ENCODE results near the gene TMEM119.

TMEM119 gene, protein sequence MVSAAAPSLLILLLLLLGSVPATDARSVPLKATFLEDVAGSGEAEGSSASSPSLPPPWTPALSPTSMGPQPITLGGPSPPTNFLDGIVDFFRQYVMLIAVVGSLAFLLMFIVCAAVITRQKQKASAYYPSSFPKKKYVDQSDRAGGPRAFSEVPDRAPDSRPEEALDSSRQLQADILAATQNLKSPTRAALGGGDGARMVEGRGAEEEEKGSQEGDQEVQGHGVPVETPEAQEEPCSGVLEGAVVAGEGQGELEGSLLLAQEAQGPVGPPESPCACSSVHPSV

DNA sequence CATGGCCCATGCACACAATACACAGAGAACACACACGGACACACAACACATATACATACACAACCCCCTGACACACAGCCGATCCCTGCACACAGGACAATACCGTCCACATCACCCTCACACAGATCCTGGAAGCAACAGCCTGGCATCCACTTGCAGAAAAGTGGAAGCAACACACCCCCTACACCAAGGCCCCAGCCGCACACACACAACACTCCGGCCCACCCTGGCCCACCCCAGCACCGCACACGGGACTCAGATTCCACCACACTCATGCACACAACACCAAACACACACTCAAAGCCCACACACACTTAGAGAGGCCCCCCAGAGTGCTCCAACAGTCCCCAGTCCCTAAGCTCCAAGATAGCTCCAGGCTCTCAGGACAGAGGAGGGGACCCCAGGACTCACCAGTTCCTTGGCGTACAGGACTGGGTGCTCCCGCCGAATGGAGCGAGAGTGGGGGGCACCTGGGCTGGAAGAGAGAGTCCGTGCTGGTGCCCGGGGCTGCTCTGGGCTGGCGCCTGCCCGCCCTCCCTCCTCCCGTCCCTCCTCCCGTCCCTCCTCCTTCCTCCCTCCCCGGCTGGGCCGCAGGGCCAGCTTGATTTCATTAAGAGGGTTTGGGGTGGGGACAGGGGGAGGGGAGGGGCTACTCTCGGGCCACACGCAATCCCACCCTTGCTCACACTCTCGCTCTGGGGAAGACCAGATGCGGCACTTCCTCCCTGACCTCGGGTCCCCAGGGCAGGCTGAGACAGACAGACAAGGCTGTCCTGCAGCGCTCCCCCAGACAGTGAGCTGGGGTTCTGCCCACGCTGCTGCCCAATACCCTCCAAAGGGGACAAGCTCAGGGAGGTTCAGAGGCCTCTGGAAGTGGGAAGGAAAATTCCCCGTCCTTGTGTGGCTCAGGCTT is at the start of gene TMEM119:
TMEM119 (minus strand) TSS at position 526 of the 913 bp plus-strand sequence. CDS start 5,701 bp downstream, outside the sequence.
- no peak for DNase-seq (ENCODE audit: low read depth in 2 of 2)

DNA sequence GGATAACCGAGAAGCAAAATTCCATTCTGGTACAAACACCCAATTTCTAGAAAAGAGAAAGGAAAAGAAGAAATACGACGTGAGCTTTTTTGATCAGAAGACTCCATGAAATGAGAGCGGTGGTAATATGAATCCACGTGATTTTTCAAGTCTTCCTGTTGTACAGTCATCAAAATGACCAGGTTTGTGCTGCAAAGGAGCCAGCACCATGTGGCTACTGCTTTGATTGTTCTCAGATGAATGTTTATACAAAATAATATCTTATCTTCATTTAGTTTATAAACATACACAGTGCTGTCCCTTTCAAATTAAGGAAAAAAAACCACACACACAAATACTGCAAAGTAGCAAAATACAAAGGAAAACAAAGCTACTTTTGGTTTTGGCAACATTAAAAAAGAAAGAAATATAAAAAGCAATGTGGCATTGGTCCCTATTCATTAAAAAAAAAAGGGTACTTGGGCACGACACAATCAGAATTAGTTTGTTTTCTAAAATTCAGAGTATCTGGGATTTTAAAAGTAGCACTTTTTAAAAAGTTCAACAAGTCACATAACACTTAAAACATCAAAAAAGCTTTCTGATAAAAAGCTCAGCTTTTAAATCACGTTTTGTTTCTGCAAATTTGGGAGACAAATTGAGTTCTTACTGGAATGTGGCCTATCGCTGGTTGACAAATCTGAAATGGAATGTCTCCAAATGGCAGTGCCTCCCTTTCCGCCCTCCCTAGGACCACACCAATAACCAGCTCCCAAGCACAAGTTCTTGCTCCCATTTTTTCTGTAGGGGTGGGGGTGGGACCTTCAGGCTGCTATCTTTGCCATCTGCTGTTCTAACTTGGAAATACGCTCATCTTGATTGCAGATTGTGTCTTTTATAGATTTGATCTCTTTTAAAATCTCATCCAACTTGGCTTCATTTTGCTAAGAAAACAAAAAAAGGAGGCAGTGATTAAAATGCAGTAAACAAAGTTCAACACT is 49.0 kb upstream of the TMEM119 start:
- DNase-seq (ENCODE audit: low read depth in 2 of 2) = no peak

DNA sequence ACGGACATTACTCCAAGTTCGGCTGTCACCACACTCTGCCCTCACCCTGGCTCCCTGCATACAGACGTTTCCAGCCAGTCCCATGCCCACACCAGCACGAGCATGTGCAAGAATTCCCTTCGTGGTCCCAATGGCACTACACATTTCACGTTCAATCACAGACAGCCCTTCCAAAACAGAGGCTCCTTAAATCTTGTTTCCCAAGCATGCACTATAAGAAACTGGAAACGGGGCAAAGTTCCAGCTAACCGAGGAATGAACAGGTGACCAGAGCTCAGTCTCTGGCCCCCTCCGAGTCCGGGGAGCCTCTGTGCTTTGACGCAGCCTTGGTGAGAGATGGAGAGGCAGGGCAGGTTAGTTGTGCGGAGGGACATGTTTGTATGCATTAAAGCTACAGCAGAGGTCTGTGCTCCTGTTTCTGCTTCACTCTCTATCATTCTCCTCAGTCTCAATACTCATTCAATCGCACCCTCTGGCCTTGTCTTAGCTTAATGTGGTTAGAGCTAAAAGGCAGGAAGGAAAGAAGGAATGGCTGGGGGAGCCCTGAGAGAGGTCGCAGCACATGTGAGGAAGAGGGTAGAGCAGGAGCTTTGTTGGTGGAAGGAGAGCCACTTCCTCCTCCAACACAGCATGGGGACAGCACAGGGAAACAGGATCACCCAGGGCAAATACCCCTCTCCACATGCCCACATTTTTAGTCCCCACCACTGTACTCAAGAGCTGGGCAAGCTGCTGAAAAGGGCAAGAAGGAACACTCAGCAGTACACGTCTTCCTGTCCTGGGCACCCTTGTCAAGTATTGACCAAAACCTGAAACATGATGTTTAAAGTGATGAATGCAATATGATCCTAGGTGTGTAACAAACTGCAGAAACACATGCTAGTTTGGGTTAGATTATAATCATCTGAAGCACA is 48.1 kb upstream of the TMEM119 start:
- no peak for DNase-seq (ENCODE audit: low read depth in 2 of 2)

DNA sequence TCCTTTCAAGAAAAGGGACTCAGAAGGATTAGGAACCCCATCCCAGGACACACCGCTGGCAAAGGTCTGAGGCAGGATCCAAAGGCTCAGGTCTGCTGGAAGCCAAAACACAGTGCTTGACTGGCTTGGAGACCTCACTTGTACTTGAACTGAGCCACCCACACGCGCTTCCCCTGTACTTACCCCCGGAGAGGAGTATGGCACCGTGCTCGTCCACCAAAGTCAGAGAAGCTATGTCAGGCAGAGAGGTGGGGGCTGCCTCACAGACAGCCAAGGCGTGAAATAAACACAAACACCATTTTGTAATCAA is 46.9 kb upstream of the TMEM119 start:
- DNase-seq (ENCODE audit: low read depth in 2 of 2) = no peak

DNA sequence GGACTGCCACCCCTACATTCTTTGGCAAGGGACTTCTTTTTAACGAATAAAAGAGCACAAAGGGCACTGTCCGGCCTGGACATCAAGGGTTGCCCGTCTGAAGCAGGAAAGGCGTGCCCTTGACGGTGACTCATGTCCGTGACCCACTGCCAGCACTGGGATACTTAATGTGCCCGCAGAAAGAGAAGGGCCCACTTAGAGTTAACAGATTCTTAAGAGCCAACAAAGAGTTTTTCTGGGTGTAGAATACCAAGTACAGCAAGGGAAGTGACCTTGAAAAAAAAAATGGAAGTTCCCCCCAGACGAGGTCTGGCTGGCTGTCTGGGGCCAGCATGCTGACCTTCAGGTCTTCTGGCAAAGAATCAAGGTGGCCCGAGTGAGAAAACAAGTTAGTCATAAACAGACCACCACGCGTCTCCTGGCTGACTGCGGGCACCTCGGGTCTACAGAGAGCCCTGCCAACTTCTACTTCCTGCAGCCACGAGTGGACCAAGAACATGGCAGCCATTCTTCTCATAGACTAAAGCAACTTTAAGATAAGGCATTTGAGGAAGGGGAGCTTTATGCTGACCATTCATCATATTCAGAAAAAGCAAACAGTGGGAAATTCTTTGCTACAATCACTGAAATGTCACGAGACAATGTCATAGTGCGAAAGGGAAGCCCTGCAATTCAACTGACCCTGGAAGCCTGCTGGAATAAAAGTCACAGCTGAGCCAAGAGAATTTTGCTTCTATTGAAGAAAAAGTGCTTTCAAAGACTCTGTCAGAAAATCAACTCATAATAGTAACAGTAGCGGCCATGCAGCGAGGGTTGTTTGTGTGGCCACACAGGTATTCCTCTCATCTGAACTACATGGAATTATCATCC is 46.3 kb upstream of the TMEM119 start:
- no peak for DNase-seq (ENCODE audit: low read depth in 2 of 2)

DNA sequence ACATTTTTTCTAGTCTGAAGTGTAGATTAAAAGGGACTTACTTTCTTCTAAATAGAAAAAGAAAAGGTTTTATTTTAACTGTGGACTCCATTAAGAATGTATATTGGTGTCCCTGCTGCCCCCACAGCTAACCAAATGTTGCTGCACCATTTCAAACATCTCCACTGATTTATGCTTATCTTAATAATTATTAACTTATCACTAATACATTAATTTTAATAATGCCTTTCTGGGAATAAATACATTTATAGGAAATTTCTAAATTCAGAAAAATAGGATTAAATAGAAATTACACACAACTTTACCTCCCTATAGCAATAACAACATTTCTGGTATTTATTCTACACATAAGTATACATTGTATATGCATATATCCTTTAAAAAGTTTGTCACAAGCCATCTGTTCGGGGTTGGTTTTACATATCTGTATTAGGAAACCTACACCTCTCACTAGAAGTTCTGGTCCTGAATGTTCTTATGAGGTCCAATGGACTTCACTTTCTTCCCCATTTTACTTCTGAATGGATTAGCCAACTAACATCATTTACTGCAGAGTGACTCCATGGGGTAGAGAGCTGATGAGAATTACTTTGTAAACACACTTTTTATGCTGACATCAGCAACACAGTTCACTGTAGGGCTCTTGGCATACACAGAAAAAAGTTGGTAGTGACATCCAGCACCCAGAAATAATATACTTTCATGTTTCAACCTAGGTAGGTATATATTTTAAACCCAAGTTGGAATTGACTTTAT is 45.2 kb upstream of the TMEM119 start:
- no peak for DNase-seq (ENCODE audit: low read depth in 2 of 2)

DNA sequence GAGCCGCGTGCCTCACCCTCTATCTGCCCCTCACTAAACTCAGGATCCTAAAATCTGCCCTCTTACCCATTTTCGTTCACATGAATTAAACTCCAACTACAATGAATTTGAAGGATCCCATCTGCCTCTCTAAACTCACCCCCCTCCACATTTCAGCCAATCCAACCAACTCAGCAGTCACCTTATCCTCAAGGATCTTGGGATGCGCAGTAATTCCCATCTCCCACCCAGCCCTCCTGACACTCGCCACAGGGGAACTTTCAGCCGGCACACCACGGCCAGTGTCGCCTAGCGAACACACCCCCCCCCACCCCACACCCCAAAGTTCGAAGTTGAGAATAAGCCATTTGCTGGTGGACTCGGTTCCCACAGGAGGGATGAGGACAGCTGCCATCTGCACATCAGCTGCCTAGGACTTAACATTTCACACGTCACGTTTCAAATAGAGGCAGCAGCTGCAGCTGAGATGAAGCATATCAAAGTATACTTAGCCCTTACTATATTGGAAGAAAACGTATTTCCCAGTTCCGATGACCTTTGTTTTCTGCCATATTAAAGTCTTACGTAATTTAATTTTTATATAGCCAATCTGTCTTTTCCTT is 44.5 kb upstream of the TMEM119 start:
- DNase-seq (ENCODE audit: low read depth in 2 of 2) = no peak

DNA sequence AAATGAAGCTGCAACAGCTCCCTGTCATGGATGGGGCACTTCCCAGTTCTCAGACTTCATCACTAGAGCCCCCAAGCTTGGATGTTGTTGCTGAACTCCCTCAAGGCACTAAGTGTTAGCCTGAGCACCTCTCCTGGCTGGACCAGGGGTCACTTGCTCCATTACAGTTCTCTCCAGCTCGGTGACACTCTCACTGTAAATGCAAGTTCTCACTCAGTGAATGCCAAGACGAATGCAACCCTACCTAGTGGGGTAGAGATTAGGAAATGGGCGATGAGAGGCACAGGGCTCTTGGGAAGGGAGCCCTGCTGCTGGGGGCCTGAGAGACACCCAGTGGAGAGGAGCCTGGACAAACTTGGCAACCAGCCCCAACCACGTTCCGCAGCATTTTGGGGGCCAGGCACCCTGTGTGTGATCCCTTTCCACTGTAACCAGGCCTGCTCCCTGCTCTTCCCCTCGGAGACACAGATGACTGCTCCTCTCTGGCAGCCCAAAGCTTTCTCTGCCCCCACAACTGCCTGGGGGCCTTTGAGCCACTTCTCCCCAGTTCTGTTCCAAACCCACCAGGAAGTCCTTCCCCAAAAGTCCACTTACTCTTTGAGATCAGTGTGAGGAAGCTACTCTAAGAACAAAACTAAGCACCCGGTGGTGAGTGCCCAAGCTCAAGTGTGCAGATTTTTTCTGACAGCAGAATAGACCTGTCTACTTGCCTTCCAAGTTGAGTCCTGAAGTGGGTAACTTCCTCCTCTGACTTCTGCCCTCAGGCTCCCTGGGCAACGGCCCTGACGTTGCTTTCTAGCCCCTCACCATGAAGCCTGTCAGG is 43.8 kb upstream of the TMEM119 start:
- no peak for DNase-seq (ENCODE audit: low read depth in 2 of 2)

DNA sequence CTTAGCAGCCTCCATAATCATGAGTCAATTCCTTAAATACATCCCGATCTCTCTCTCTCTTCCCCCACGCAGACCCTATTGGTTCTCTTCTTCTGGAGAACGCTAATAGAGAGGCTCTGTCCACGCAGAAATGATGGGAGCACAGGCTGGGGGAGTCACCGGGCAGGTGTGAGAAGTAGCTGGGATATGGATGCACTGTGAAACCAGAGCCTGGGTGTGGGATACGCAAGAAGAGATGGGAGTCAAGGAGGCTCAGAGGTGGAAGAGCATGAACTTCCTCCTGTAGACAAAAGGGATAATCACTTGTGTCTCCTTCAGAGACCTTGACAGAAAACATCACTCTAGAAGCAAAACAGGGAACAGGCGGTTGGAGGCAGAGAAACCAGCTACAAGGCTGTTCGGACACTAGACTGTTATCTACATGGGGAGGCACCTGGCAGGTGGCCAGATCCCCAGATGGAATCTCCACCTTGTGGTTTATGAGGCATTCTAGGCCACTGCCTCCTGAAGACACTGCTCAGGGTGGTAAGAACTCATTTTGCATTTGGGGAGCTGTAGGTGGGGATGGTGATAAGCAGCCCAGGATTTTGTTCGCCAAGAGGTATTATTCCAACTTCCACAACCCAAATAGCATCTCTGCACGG is 43.0 kb upstream of the TMEM119 start:
- no peak for DNase-seq (ENCODE audit: low read depth in 2 of 2)

DNA sequence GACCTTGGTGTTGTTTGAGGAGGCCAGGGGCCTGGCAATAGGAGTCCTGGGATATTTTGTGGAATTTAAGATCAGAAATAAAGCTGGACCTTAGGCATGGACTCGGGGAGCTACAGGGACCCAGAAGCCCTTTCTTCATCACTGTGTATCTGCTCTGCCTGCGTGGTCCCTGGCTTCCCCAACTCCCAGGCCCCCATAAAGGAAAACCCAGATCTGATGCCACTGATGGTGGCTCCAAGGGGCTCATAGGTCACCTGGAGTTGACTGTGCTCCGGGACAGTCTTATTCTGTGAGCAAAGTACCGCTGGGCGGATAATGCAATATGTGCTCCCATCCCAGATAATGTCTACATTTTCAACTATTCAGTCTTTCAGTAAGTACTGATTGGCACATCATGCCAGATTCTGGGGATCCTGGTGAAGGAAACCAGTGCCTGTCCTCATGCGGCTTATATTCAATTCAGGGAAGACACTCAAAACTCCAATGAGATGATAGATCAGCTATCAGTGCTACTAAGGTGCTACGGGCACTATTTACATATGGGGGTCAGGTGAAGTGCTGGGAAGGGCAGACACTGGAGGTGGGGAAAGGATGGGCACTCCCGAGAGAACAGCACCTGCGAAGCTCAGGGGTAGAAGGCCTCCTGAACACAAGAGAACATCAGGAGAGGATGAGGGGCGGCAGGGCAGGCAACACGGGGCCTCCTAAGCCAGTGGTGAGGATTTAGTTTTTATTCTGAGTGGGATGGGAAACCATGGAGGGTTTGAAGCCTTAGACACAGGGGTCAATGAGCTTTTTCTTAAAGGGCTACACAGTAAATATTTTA is 41.3 kb upstream of the TMEM119 start:
- no peak for DNase-seq (ENCODE audit: low read depth in 2 of 2)

DNA sequence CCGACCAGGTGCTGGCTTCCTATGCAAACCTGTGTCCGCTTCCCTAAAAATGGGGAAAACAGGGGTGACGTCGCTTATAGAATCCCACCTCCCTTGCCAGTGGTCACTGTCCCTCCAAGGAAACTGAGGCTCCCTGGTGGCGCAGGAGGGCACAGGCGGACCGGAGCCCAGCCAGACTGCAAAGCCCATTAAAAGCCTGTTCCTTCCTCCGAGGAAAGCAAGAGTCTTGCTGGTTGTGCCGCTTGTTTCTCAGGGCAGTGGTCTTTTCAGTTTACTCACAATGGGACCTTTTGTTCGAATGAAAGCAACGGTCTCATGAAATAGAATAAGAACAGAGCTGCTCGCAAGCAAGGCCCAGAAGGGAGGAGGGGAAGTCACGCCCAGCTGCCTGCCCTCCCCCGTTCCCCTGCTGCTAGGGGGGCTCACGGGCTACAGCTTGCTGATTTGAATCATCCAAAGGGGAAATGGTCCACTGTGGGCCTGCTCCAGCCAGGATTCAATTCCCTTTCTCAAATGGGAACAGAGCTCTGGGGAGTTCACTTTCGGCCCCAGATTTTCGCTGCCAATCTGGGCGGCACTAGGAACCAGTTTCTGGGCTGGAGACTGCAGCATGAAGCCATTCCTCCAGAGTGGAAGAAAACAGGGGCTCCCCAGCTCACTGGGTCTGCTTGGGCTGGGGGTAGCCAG is 40.4 kb upstream of the TMEM119 start:
- DNase-seq (ENCODE audit: low read depth in 2 of 2) = no peak

DNA sequence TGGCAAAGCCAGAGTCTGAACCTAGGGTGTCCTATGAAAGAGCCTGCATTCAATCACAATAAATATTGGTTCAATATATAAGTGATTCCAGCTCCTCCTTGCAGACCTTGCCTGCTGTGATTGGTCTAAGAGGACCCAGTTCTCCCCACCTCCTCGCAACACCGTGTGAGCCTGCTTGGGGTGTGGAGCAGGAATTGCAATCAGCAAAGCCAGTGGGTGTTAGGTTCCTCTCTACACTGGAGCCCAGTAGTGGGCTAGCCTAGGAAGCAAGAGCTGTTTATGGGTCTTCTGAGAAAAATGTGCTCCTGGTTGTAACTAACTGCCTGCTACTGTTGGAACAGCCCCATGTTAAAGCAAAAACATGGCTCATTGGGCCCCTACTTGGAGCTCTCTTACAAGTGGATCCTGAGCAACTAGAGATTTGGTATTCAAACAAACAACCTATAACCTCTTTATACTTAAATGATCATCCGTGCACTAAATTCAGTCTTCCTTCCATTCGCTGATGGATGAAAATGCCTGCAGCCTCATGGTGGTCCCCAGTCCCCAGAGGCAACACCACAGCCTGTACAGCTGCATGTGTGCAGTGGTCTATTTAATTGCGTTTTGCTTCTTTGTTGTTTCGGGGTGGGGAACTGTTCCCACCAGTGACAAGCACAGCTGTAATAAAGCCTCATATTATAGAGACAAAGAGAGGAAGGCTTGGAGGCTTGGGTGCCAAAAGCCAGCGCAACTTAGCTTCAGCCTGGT is 39.5 kb upstream of the TMEM119 start:
- DNase-seq (ENCODE audit: low read depth in 2 of 2) = no peak

DNA sequence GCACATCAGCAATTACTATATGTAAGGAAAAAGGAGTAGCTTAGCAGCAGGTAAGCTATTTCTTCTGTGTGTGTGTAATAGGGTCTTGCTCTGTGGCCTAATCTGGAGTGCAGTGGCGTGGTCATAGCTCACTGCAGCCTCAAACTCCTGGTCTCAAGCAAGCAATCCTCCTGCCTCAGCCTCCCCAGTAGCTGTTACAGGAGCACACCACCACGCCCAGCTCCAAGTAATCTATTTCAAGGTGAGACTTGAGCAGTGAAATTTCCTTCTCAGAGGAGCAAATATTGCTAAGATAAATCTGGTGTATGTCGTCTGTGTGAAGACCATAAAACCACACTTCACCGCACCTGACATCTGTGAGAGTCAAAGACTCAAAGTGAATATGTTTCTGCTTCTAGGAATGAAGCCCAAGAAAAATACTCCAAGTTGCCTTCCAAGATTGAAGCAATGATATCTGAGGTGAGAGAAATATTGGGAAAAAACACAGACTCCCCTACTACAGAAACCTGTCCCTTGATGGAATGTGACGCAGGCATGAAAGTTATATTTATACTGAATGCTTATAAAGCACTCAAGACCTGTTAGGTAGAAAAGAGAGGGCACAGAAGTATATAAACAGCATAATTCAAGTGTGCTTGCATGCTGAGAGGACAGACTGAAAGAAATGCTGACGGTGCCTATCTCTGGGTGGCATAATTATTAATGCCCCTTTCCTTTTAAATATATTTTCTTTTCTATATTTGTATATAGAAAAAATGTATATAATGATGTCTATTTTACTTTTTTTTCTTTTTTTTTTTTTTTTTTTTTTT is 38.3 kb upstream of the TMEM119 start:
- DNase-seq (ENCODE audit: low read depth in 2 of 2) = no peak

Data from stimulated activated CD8-positive, alpha-beta memory T cell treated with anti-CD3 and anti-CD28 coated beads, Interleukin-2, amount 100 ng/mL, for 48 hours (primary cell).